ENCODE results near the gene OR10J4.

OR10J4 gene

DNA sequence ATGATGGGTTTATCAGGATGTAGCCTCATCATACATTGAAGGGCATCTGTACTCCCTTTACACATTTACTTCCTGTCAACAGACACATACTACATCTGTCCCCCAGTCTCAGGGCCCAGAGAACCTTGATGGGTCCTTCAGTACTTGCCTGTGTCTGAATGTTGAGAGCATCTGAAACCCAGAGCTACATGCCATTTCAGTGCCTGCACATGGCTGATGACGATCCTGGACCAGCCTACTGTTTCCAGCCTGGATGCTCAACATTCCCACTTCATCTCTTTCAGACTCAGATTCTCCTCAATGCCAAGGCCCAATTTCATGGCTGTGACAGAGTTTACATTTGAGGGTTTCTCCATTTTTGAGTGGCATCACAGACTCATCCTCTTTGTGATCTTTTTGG is at the start of gene OR10J4:
Gene OR10J4, plus strand, starts transcription at position 301 of the 400 bp plus-strand sequence.
- Histone ChIP-seq H3K36me3 (ENCODE audit: control insufficient read depth, insufficient read depth, low read length) (no peaks in the 10 kb centered on the region), H3K4me3 (ENCODE audit: low read depth, low read length) (no peak within 1 kb of the TSS), H3K27ac (ENCODE audit: low read depth, low read length) (no peak within 1 kb of the TSS), H3K27me3 (ENCODE audit: control insufficient read depth, insufficient read depth, low read length) (no peaks in the 10 kb centered on the region), H3K4me1 (ENCODE audit: control insufficient read depth, insufficient read depth, low read length) (no peaks in the 10 kb centered on the region), H3K9ac (ENCODE audit: low read depth, low read length) (no peak within 1 kb of the TSS), H3K9me3 (ENCODE audit: control insufficient read depth, insufficient read depth, low read length) (no peaks in the 10 kb centered on the region)

DNA sequence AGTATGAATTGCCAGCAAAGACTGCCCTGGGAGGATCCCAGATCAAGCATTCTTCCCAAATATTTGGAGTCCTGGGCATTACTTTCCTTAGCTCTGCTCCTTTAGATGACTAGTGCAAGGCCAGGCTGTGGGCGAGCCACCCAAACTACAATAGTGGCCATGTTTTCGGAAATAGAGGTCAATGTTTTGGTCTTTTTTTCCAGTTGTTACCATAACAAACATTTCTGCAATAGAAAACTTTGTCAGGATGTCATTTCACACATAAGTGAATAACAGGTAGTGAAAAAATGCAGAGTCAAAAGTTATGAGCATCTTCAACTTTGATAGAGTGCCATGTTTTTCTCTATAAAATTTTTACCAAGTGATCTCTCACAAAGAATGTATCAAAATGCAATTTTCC is 25.2 kb upstream of the OR10J4 start:
- Histone ChIP-seq H3K9ac (ENCODE audit: low read depth, low read length) (no peak overlapping the region), H3K4me1 (ENCODE audit: control insufficient read depth, insufficient read depth, low read length) (no peaks in the 10 kb centered on the region), H3K9me3 (ENCODE audit: control insufficient read depth, insufficient read depth, low read length) (no peaks in the 10 kb centered on the region), H3K27me3 (ENCODE audit: control insufficient read depth, insufficient read depth, low read length) (no peaks in the 10 kb centered on the region), H3K4me3 (ENCODE audit: low read depth, low read length) (no peak overlapping the region), H3K27ac (ENCODE audit: low read depth, low read length) (no peak overlapping the region), H3K36me3 (ENCODE audit: control insufficient read depth, insufficient read depth, low read length) (no peaks in the 10 kb centered on the region)

DNA sequence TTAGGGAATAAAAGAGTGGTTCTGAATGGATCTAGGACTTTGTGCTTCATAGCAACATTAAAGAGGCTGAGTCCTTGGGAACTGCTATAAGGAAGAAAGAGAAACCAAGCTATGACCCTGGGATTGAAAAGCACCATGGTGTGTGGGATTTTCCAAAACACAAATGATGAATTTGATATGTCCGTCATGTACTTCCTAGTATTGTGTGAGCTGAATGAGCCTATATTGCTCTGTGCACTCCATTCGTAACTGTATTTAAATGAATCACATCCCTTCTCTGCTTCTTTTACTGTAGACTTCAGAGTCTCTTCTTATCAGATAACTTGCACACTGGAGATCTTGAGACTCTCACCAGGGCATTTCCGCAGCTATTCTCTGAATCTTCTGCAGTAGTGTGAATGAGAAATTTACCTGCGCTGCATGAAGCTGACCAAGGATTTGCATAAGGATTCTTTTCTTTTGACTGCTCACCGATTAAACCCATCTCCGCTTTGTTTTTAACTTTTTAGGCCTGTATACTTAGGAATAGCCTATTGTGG is 23.1 kb upstream of the OR10J4 start:
- no peak overlapping the region for H3K27ac ChIP-seq (ENCODE audit: low read depth, low read length)
- no peak overlapping the region for H3K9ac ChIP-seq (ENCODE audit: low read depth, low read length)
- no peaks in the 10 kb centered on the region for H3K36me3 ChIP-seq (ENCODE audit: control insufficient read depth, insufficient read depth, low read length)
- no peaks in the 10 kb centered on the region for H3K4me1 ChIP-seq (ENCODE audit: control insufficient read depth, insufficient read depth, low read length)
- H3K27me3 ChIP-seq (ENCODE audit: control insufficient read depth, insufficient read depth, low read length) = no peaks in the 10 kb centered on the region
- H3K9me3 ChIP-seq (ENCODE audit: control insufficient read depth, insufficient read depth, low read length) = no peaks in the 10 kb centered on the region
- H3K4me3 ChIP-seq (ENCODE audit: low read depth, low read length) = no peak overlapping the region

DNA sequence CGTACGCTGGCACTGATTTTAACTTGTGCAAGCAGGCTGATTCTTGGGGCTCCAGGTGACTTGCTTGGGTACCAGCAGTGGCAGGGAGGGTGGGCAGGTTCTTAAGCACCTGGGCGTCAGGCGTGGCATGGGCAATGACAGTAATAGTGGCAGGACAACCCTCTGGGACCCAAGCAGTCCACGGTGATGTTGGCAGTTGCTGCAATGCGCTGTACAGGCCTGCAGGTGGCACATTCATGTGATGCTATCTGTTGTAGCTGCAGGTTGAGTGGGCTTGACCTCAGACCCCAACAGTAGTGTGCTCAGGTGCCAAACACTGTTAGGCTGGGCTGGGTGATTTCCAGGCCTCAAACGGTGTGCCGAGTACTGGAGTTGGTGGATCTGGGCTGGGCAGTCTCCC is 10.2 kb upstream of the OR10J4 start:
- Histone ChIP-seq H3K9me3 (ENCODE audit: control insufficient read depth, insufficient read depth, low read length) (peaks cover 18% of the 10 kb centered on the region), H3K27ac (ENCODE audit: low read depth, low read length) (no peak overlapping the region)

DNA sequence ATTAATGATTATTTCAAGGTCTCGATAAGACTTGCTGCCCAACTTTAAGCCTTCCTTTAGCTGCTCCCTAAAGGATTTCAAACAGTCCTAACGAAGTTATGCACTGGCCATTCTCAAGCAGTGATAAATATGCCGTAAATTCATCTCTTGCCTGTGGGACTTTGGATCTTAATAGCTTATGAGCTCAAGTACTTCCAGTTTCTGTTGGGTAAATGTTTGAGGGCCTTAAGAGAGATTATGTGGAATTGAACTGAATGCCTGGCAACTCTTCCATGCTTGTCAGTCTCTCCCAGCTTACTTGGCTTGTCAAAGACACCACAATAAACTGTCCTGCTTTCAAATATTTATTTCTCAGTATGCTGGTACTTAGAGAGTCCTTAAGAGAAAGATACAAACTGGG is 3.5 kb upstream of the OR10J4 start:
- H3K36me3 ChIP-seq (ENCODE audit: control insufficient read depth, insufficient read depth, low read length) = no peaks in the 10 kb centered on the region
- no peak overlapping the region for H3K4me3 ChIP-seq (ENCODE audit: low read depth, low read length)
- H3K27ac ChIP-seq (ENCODE audit: low read depth, low read length) = no peak overlapping the region
- H3K27me3 ChIP-seq (ENCODE audit: control insufficient read depth, insufficient read depth, low read length) = no peaks in the 10 kb centered on the region
- no peak overlapping the region for H3K9ac ChIP-seq (ENCODE audit: low read depth, low read length)
- H3K4me1 ChIP-seq (ENCODE audit: control insufficient read depth, insufficient read depth, low read length) = no peaks in the 10 kb centered on the region
- no peaks in the 10 kb centered on the region for H3K9me3 ChIP-seq (ENCODE audit: control insufficient read depth, insufficient read depth, low read length)

More for the DNA sequence above, 10.2 kb upstream of the OR10J4 start:
- Histone ChIP-seq H3K36me3 (ENCODE audit: control insufficient read depth, insufficient read depth, low read length) (no peaks in the 10 kb centered on the region), H3K27me3 (ENCODE audit: control insufficient read depth, insufficient read depth, low read length) (no peaks in the 10 kb centered on the region), H3K4me3 (ENCODE audit: low read depth, low read length) (no peak overlapping the region), H3K9ac (ENCODE audit: low read depth, low read length) (no peak overlapping the region), H3K4me1 (ENCODE audit: control insufficient read depth, insufficient read depth, low read length) (no peaks in the 10 kb centered on the region)

DNA sequence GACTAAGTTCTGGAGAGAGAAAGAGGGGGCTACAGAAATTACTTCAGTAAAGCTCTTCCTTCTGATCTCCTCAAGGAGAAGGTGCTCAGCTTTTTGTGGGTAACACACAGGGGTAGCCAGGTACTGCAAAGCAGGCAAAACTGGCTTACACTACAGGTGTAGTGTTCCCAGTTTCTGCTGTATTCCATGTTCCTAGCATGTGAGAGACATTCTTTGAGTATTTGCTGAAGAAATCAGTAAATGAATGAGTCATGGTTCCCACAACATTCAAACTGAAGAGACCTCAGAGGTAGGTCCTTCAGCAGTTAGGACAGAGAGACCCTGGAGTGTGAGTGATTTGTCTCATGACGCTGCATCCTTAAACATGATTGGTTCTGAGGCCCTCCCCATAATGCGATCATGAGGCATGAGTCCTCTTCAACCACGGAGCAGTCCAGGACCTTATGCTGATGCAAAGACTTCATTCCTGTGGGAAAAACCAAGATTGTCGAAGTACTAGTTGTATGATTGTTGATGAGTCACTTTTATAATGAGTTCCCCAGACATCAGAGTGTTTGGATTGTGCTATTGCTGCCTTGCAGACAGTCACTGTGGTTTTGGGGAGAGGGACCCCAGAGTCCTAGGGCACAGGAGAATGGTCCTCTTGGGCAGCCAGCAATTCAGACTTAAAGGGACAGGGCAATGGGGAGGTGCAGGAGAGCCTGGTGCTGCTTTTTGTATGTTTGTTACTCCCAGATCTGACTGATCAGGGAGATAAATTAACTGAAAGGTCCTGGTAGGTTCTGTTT is 2.7 kb upstream of the OR10J4 start:
- Histone ChIP-seq H3K27ac (ENCODE audit: low read depth, low read length) (no peak overlapping the region), H3K36me3 (ENCODE audit: control insufficient read depth, insufficient read depth, low read length) (no peaks in the 10 kb centered on the region), H3K9me3 (ENCODE audit: control insufficient read depth, insufficient read depth, low read length) (no peaks in the 10 kb centered on the region), H3K4me3 (ENCODE audit: low read depth, low read length) (no peak overlapping the region), H3K4me1 (ENCODE audit: control insufficient read depth, insufficient read depth, low read length) (no peaks in the 10 kb centered on the region), H3K27me3 (ENCODE audit: control insufficient read depth, insufficient read depth, low read length) (no peaks in the 10 kb centered on the region), H3K9ac (ENCODE audit: low read depth, low read length) (no peak overlapping the region)

DNA sequence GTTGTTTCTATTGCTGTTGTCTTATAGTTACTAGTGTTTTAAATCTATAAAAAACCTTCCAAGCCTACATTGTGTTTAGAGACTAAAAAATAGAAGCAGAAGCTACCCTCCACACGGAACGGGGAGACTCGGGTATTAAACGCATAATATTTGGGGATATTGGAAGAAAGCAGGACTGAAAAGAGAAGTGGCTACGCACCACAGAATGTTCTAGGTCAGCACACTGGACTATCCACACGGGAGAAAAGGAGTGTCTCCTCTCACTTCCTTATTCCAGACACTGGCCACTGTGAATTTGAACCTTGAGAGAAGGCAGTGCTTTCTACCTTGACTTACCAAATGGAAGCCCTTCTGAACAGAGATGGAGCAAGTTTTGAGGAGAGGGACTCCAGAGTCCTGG is 1.0 kb upstream of the OR10J4 start:
- H3K36me3 ChIP-seq (ENCODE audit: control insufficient read depth, insufficient read depth, low read length) = no peaks in the 10 kb centered on the region
- no peaks in the 10 kb centered on the region for H3K4me1 ChIP-seq (ENCODE audit: control insufficient read depth, insufficient read depth, low read length)
- no peak overlapping the region for H3K4me3 ChIP-seq (ENCODE audit: low read depth, low read length)
- no peak overlapping the region for H3K9ac ChIP-seq (ENCODE audit: low read depth, low read length)
- H3K27me3 ChIP-seq (ENCODE audit: control insufficient read depth, insufficient read depth, low read length) = no peaks in the 10 kb centered on the region
- H3K27ac ChIP-seq (ENCODE audit: low read depth, low read length) = no peak overlapping the region
- H3K9me3 ChIP-seq (ENCODE audit: control insufficient read depth, insufficient read depth, low read length) = no peaks in the 10 kb centered on the region

DNA sequence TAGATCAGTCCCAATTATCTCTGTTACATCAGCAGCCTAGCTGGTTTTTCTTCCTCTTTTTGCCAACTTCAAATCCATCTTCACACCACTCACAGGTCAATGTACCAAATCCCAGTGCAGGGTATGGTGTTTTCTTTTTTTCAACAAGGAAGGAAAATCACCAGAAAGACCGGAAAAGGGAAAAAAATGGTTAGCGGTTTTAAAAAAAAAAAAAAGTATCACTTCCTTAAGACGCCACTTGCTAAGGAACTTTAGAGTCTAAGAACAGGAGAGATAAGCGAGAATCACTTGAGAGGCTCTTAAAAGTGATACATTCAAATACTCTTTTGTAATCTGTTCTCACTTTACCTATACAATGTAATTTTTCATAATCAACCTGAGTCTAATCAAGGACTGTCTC is 4.5 kb downstream of the OR10J4 start:
- Histone ChIP-seq H3K36me3 (ENCODE audit: control insufficient read depth, insufficient read depth, low read length) (no peaks in the 10 kb centered on the region), H3K4me1 (ENCODE audit: control insufficient read depth, insufficient read depth, low read length) (no peaks in the 10 kb centered on the region), H3K27me3 (ENCODE audit: control insufficient read depth, insufficient read depth, low read length) (no peaks in the 10 kb centered on the region), H3K27ac (ENCODE audit: low read depth, low read length) (no peak overlapping the region), H3K9me3 (ENCODE audit: control insufficient read depth, insufficient read depth, low read length) (no peaks in the 10 kb centered on the region), H3K4me3 (ENCODE audit: low read depth, low read length) (no peak overlapping the region), H3K9ac (ENCODE audit: low read depth, low read length) (no peak overlapping the region)

DNA sequence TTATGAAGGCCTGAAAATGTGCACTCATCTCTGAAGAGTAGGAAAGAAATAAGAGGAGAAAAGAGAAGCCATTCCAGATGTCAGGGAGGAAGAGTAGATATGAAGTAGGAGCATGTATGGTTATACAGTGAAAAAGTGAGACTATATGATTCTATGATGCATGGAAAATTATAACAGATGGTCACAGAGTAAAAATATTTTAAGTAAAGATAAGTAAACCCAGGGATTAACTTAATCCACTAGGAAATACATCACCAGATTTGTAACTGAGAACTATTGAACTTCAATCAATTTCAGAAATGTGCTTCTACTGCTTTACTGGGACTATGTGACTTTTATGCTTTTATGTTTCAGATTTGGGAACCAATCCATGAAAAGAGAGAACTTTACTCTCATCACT is 7.4 kb downstream of the OR10J4 start, which contains the start of gene OR10J1:
Gene OR10J1, plus strand, starts transcription at position 301 of the 400 bp plus-strand sequence. Its CDS starts 70 bp downstream, at position 371.
- Histone ChIP-seq H3K9me3 (ENCODE audit: control insufficient read depth, insufficient read depth, low read length) (no peaks in the 10 kb centered on the region), H3K27me3 (ENCODE audit: control insufficient read depth, insufficient read depth, low read length) (no peaks in the 10 kb centered on the region), H3K36me3 (ENCODE audit: control insufficient read depth, insufficient read depth, low read length) (no peaks in the 10 kb centered on the region), H3K4me3 (ENCODE audit: low read depth, low read length) (no peak within 1 kb of the TSS), H3K4me1 (ENCODE audit: control insufficient read depth, insufficient read depth, low read length) (no peaks in the 10 kb centered on the region), H3K9ac (ENCODE audit: low read depth, low read length) (no peak within 1 kb of the TSS), H3K27ac (ENCODE audit: low read depth, low read length) (no peak within 1 kb of the TSS)

DNA sequence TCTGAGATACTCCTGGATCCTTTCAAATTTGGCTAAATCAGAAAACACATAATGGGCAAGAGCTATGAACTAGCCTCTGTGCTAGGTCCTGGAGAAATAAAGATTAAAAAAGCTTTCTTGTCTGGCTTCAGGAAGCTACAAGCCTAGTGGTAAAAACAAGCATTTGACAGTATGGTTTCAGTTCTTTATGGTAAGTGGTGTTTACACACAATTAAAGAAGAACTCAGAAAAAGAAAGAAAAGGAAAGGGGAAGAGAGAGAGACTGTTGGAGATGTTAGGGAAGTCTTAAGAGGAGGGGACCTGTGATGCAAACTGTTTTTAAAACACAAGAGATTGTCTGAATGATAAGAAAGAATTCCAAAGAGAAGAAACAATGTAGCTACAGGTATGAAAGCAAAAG is 9.4 kb downstream of the OR10J4 start:
- Histone ChIP-seq H3K4me3 (ENCODE audit: low read depth, low read length) (no peak overlapping the region), H3K9me3 (ENCODE audit: control insufficient read depth, insufficient read depth, low read length) (no peaks in the 10 kb centered on the region), H3K27ac (ENCODE audit: low read depth, low read length) (no peak overlapping the region), H3K9ac (ENCODE audit: low read depth, low read length) (no peak overlapping the region), H3K27me3 (ENCODE audit: control insufficient read depth, insufficient read depth, low read length) (no peaks in the 10 kb centered on the region), H3K4me1 (ENCODE audit: control insufficient read depth, insufficient read depth, low read length) (no peaks in the 10 kb centered on the region), H3K36me3 (ENCODE audit: control insufficient read depth, insufficient read depth, low read length) (no peaks in the 10 kb centered on the region)

DNA sequence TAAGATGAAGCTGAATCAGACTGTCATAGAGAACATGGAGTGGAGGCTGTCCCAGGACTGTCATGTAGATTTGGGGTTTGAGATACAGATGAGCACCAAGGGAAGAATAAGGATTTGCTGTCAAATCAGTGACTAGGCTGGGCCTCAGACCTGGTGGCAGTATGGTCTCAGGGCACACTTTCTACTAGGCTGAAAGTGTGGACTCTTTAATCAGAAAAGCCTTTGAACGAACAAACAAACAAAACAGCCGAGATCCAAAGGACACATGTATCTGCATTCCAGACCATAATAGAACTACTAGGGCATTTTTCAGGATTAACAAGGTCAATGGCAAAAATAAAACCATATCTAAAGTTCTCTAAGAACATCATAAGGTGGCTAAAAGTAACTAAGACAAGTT is 10.4 kb downstream of the OR10J4 start:
- Histone ChIP-seq H3K9ac (ENCODE audit: low read depth, low read length) (no peak overlapping the region), H3K4me3 (ENCODE audit: low read depth, low read length) (no peak overlapping the region), H3K36me3 (ENCODE audit: control insufficient read depth, insufficient read depth, low read length) (no peaks in the 10 kb centered on the region), H3K27ac (ENCODE audit: low read depth, low read length) (no peak overlapping the region), H3K4me1 (ENCODE audit: control insufficient read depth, insufficient read depth, low read length) (no peaks in the 10 kb centered on the region), H3K27me3 (ENCODE audit: control insufficient read depth, insufficient read depth, low read length) (no peaks in the 10 kb centered on the region), H3K9me3 (ENCODE audit: control insufficient read depth, insufficient read depth, low read length) (peaks cover 9% of the 10 kb centered on the region)
